GM23338 (cell line): ENCODE data around the gene UQCC2. TPM values are rescaled to one million over a fixed set of nuclear protein-coding genes. Genes with fewer than 3 reads are reported as not detected.

ENCODE experiments used
- ATAC-seq: fragments of 200-7000 bp; cut with Tn5 transposase; 3 replicates; pipeline ENCODE4 v1.9.1; 2020
- DNase-seq: peaks from one replicate; pipeline ENCODE4 v3.0.0-alpha.2; 2015; ENCODE audit warnings: low spot score
- H2AFZ ChIP-seq: fragments of 200-600 bp; sonication (generic); 2 replicates; pipeline ENCODE4 v1.8.0; 2016; ENCODE audit warnings: antibody characterized with exemption, mild to moderate bottlenecking, moderate library complexity
- H3F3A ChIP-seq: fragments of 200-600 bp; sonication (generic); replicated peaks from 2 replicates; pipeline ENCODE4 v1.8.0; 2017; ENCODE audit warnings: antibody characterized with exemption, mixed run types, low read depth
- H3K27ac ChIP-seq: fragments of 200-600 bp; sonication (generic); 2 replicates; pipeline ENCODE4 v1.6.1; 2016; ENCODE audit warnings: low read depth
- H3K27me3 ChIP-seq: fragments of 200-600 bp; sonication (generic); 2 replicates; pipeline ENCODE4 v1.8.0; 2016; ENCODE audit warnings: mild to moderate bottlenecking, mixed run types, moderate library complexity; ENCODE audit not compliant: insufficient read depth
- H3K36me3 ChIP-seq: fragments of 200-600 bp; sonication (generic); 2 replicates; pipeline ENCODE4 v1.8.0; 2016; ENCODE audit warnings: mild to moderate bottlenecking; ENCODE audit not compliant: insufficient read depth
- H3K4me1 ChIP-seq: fragments of 200-600 bp; sonication (generic); 2 replicates; pipeline ENCODE4 v1.8.0; 2016; ENCODE audit warnings: mild to moderate bottlenecking, moderate library complexity; ENCODE audit not compliant: insufficient read depth
- H3K4me2 ChIP-seq: fragments of 200-600 bp; sonication (generic); 2 replicates; pipeline ENCODE4 v1.7.1; 2017; ENCODE audit warnings: mixed run types
- H3K4me3 ChIP-seq: fragments of 200-600 bp; sonication (generic); 2 replicates; pipeline ENCODE4 v1.6.1; 2016; ENCODE audit warnings: mixed run types
- H3K79me2 ChIP-seq: fragments of 200-600 bp; sonication (generic); replicated peaks from 2 replicates; pipeline ENCODE4 v1.8.0; 2017; ENCODE audit warnings: mild to moderate bottlenecking; ENCODE audit not compliant: insufficient read depth
- H3K9me2 ChIP-seq: fragments of 200-600 bp; sonication (generic); 2 replicates; pipeline ENCODE4 v1.8.0; 2017; ENCODE audit not compliant: insufficient read depth
- H4K20me1 ChIP-seq: fragments of 200-600 bp; sonication (generic); replicated peaks from 2 replicates; pipeline ENCODE4 v1.8.0; 2017; ENCODE audit warnings: mild to moderate bottlenecking; ENCODE audit not compliant: insufficient read depth
- H3K27ac Mint-ChIP-seq: 2 replicates; pipeline ENCODE4 v1.8.0; 2020; ENCODE audit warnings: inconsistent platforms, mild to moderate bottlenecking, moderate library complexity, mixed read lengths
- H3K27me3 Mint-ChIP-seq: 3 replicates; pipeline ENCODE4 v1.8.0; 2022; ENCODE audit warnings: low read depth, mild to moderate bottlenecking, moderate library complexity, mixed read lengths, inconsistent platforms; ENCODE audit not compliant: insufficient read depth, poor library complexity
- H3K36me3 Mint-ChIP-seq: 3 replicates; pipeline ENCODE4 v1.8.0; 2021; ENCODE audit warnings: low read depth, mild to moderate bottlenecking, inconsistent platforms, moderate library complexity, mixed read lengths
- H3K4me1 Mint-ChIP-seq: 3 replicates; pipeline ENCODE4 v1.8.0; 2020; ENCODE audit warnings: mild to moderate bottlenecking, inconsistent platforms, mixed read lengths
- H3K4me3 Mint-ChIP-seq: 3 replicates; pipeline ENCODE4 v1.8.0; 2021; ENCODE audit warnings: moderate library complexity, mild to moderate bottlenecking, inconsistent platforms, mixed read lengths
- H3K9me3 Mint-ChIP-seq: 3 replicates; pipeline ENCODE4 v1.8.0; 2020; ENCODE audit warnings: moderate library complexity, mild to moderate bottlenecking, inconsistent platforms, mixed read lengths
- CREB1 ChIP-seq: fragments of 250-450 bp; sonication (Bioruptor Pico); IDR thresholded peaks from 2 replicates; pipeline ENCODE4 v1.5.0; 2020; ENCODE audit warnings: low read depth, mild to moderate bottlenecking, moderate library complexity
- CTCF ChIP-seq, 2 experiments: fragments of 200-600 bp in 1 of 2; sonication (generic) in 1 of 2; conservative IDR thresholded peaks; 2 replicates each; pipeline versions ENCODE4 v1.5.1 to v1.6.1; 2016 to 2017; ENCODE audit warnings: antibody characterized with exemption in 2 of 2, low read depth in 2 of 2, mild to moderate bottlenecking in 2 of 2, moderate library complexity in 1 of 2
- ETS1 ChIP-seq: IDR thresholded peaks from 2 replicates; pipeline ENCODE4 v1.6.1; 2016; ENCODE audit warnings: antibody characterized with exemption
- EZH2 ChIP-seq: fragments of 200-600 bp; sonication (generic); IDR thresholded peaks from one replicate; pipeline ENCODE4 v1.8.0; 2017; ENCODE audit warnings: antibody characterized with exemption, mild to moderate bottlenecking, low read depth; ENCODE audit not compliant: unreplicated experiment
- EZH2phosphoT487 ChIP-seq: fragments of 200-600 bp; sonication (generic); IDR thresholded peaks from one replicate; pipeline ENCODE4 v1.8.1; 2018; ENCODE audit warnings: antibody characterized with exemption; ENCODE audit not compliant: unreplicated experiment
- JUNB ChIP-seq: IDR thresholded peaks from one replicate; pipeline ENCODE4 v1.6.1; 2016; ENCODE audit warnings: antibody characterized with exemption; ENCODE audit not compliant: unreplicated experiment
- NANOG ChIP-seq: IDR thresholded peaks from 2 replicates; pipeline ENCODE4 v1.6.1; 2016; ENCODE audit warnings: antibody characterized with exemption, borderline replicate concordance
- POLR2AphosphoS5 ChIP-seq: IDR thresholded peaks from 2 replicates; pipeline ENCODE4 v1.6.1; 2016; ENCODE audit warnings: antibody characterized with exemption, low read depth
- REST ChIP-seq: IDR thresholded peaks from one replicate; pipeline ENCODE4 v1.6.1; 2018; ENCODE audit warnings: antibody characterized with exemption; ENCODE audit not compliant: unreplicated experiment
- STAT1 ChIP-seq: IDR thresholded peaks from one replicate; pipeline ENCODE4 v1.6.1; 2016; ENCODE audit warnings: antibody characterized with exemption; ENCODE audit not compliant: unreplicated experiment
- ZNF114 ChIP-seq: fragments of 250-450 bp; sonication (Bioruptor Pico); IDR thresholded peaks from 2 replicates; pipeline ENCODE4 v1.5.0; 2020; ENCODE audit warnings: mild to moderate bottlenecking, moderate library complexity
- ZNF331 ChIP-seq: fragments of 250-450 bp; sonication (Bioruptor Pico); IDR thresholded peaks from 2 replicates; pipeline ENCODE4 v1.5.0; 2020; ENCODE audit warnings: low read depth, mild to moderate bottlenecking, moderate library complexity
- ZNF462 ChIP-seq: fragments of 250-450 bp; sonication (Bioruptor Pico); IDR thresholded peaks from 2 replicates; pipeline ENCODE4 v1.5.0; 2020; ENCODE audit warnings: mild to moderate bottlenecking, moderate library complexity
- polyA plus RNA-seq: library from polyadenylated mRNA; unstranded; fragments of >200 nt; fragmentation: Nextera tagmentation; extraction: Ambion mirVana; gene quantifications from 2 replicates; pipeline ENCODE4 v1.2.1, GENCODE V29; 2016
- total RNA-seq: library from RNA; depleted of rRNA; stranded (reverse); fragments of >200 nt; shearing (Covaris generic); gene quantifications from 2 replicates; pipeline ENCODE4 v1.2.3, GENCODE V29; 2014

UQCC2 gene
- total and polyA plus RNA-seq, 2 experiments from 2014 or later, result 48.9 to 379 TPM

DNA sequence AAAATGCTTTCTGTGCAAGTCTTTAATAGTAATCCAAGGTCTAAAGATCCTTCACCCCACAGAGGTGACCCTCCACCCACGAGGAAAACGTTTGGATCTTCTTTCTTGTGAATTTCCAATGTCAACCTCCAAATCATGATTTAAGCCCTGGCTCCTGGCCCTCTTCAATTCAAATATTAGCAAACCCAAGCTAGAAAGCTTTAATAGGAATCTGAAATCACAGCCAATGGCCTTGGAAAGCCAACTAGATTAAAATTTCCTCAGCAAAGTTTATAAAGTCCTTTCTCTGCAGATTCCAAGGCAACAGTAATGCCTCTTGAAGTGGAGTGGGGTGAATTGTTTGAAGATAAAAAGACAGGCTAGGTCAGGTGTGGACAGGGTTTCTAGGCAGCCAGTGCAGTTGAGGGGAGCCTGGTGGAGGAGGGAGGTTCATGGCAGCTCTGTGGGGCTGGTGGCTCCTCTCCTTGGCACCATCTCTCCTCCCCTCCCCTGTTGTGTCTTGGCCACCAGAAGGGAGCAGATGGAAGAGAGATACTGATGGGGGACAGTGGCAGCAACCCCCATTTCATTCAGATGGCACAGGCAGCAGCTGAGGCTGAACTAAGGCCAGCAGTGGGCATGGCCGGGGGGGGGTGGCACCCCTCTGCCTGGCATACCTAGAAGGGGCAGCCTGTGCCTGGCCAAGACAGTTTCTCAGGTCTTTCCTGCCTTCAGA lies 12.0 kb upstream of the UQCC2 start:
- DNase-seq (no peak), ATAC-seq (no peak)
- H3K9me3 Mint-ChIP-seq, result no peaks in the 10 kb centered on the region
- no peak overlapping the region for H3K27ac Mint-ChIP-seq
- Histone ChIP-seq H3K4me2 (no peak overlapping the region), H3K36me3 (no peaks in the 10 kb centered on the region), H3K27me3 (no peaks in the 10 kb centered on the region), H3K79me2 (no peaks in the 10 kb centered on the region), H3K27ac (no peak overlapping the region), H3K9me2 (no peaks in the 10 kb centered on the region), H4K20me1 (no peaks in the 10 kb centered on the region), H3K4me3 (no peak overlapping the region), H2AFZ (no peak overlapping the region), H3K4me1 (no peaks in the 10 kb centered on the region), H3F3A (no peaks in the 10 kb centered on the region)
- TF ChIP-seq ZNF114 (CRISPR knock-in tag) (no peak), CTCF (conservative IDR thresholded peaks at IDR 0.05; ENCODE audit: low read depth in 2 of 2) (no peak), CREB1 (CRISPR knock-in tag) (no peak), EZH2phosphoT487 (no peak), ZNF331 (CRISPR knock-in tag) (no peak), STAT1 (no peak), ZNF462 (CRISPR knock-in tag) (no peak), REST (no peak), ETS1 (no peak), EZH2 (no peak), POLR2AphosphoS5 (no peak), NANOG (no peak), JUNB (no peak)
- H3K4me3 Mint-ChIP-seq, result no peak overlapping the region; the same call in 2 of the 3 replicates
- H3K27me3 Mint-ChIP-seq, result peaks cover 6% of the 10 kb centered on the region
- no peaks in the 10 kb centered on the region for H3K36me3 Mint-ChIP-seq
- H3K4me1 Mint-ChIP-seq, result peaks cover 24% of the 10 kb centered on the region
